Esophagus muscularis mucosa (tissue), 4 donors: ENCODE results near the gene TMEFF2. TPM values are rescaled to one million over a fixed set of nuclear protein-coding genes. Genes with fewer than 3 reads are reported as not detected.

Source experiments
- DNase-seq: peaks from one replicate; pipeline ENCODE4 v3.0.0-alpha.2; 2017; ENCODE audit errors: extremely low spot score
- H3K27ac ChIP-seq, 4 donors: fragments of 200-600 bp; sonication (generic); replicated peaks in 1 of 4; 1 replicate in 3 of 4; 2 replicates in 1 of 4; pipeline ENCODE4 v1.5.1; 2016 to 2019; ENCODE audit warnings: mild to moderate bottlenecking in 1 of 4
- H3K27me3 ChIP-seq, 4 donors: fragments of 200-600 bp; sonication (generic); one replicate each; pipeline versions ENCODE4 v1.5.1 to v1.6.0; 2016 to 2019
- H3K36me3 ChIP-seq, 4 donors: fragments of 200-600 bp; sonication (generic); one replicate each; pipeline ENCODE4 v1.5.1; 2016 to 2019
- H3K4me1 ChIP-seq, 4 donors: fragments of 200-600 bp; sonication (generic); one replicate each; pipeline ENCODE4 v1.5.1; 2016 to 2019
- H3K4me3 ChIP-seq, 4 donors: fragments of 200-600 bp; sonication (generic); 1 replicate in 2 of 4; 2 replicates in 2 of 4; pipeline ENCODE4 v1.5.1; 2016 to 2019; ENCODE audit warnings: mild to moderate bottlenecking in 4 of 4, moderate library complexity in 1 of 4
- H3K9me3 ChIP-seq, 4 donors: fragments of 200-600 bp; sonication (generic); 1 replicate in 3 of 4; 2 replicates in 1 of 4; pipeline ENCODE4 v1.5.1; 2016 to 2019
- EP300 ChIP-seq: sonication (generic); formaldehyde crosslinking; IDR thresholded peaks from one replicate; pipeline ENCODE4 v1.6.1; 2017; ENCODE audit warnings: antibody characterized with exemption
- POLR2A ChIP-seq: fragments of 450-650 bp; IDR thresholded peaks from one replicate; pipeline ENCODE4 v1.6.1; 2017; ENCODE audit warnings: antibody characterized with exemption, moderate library complexity, mild to moderate bottlenecking, low read depth
- POLR2AphosphoS5 ChIP-seq, 2 donors: sonication (generic); formaldehyde crosslinking; IDR thresholded peaks; one replicate each; pipeline ENCODE4 v1.6.1; 2017; ENCODE audit warnings: antibody characterized with exemption in 2 of 2
- WGBS: methylation state at CpG from one replicate; pipeline ENCODE4 v1.1.5; 2018; 5-methylcytosine and 5-hydroxymethylcytosine counted together
- intact Hi-C: fragments of 100-400 bp; cut with DNase I; formaldehyde crosslinking; loops from one replicate; pipeline ENCODE4 v1.15.1; 2023
- total RNA-seq, 4 donors: library from RNA; depleted of rRNA; stranded (reverse); fragments of >200 nt; gene quantifications; one replicate each; pipeline versions ENCODE4 v1.1.0 to v1.2.1, GENCODE V29; 2016
- TF ChIP-seq, protein P1 (sequence below), 3 experiments: fragments of 200-600 bp in 2 of 3; fragments of 450-650 bp in 1 of 3; sonication (generic) in 2 of 3; IDR thresholded peaks; one replicate each; pipeline ENCODE4 v1.5.1; 2017 to 2019; ENCODE audit warnings: antibody characterized with exemption in 3 of 3, mild to moderate bottlenecking in 2 of 3, moderate library complexity in 1 of 3

Gene TMEFF2
- total RNA-seq, 4 donors from 2014 or later: 0.42 to 1.7 (median 0.55) TPM

DNA sequence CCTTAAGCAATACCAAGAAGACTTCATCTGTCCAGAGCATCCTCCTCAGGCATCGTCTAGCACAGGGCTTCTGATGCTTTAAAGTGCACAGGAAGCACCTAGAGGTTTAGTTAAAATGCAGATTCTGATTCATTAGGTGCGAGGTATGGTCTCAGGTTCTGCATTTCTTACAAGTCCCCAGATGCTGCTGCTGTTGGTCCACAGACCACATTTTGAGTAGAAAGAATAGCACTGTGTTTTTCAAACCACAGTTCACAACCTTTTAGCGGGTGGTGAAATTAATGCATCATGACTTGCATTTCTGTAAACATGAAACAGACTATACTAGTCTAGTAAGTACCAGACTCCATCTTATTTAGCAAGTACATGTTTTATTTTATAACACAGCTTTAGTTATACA is 134.6 kb downstream of the TMEFF2 start:
- Histone ChIP-seq H3K27ac (no peak overlapping the region), H3K27me3 (no peaks in the 10 kb centered on the region), H3K36me3 (no peaks in the 10 kb centered on the region), H3K4me3 (no peak overlapping the region), H3K9me3 (no peaks in the 10 kb centered on the region), H3K4me1 (no peaks in the 10 kb centered on the region)
- 81% methylated on average over 3 of the region's 3 CpGs for WGBS
- intact Hi-C loops: no loop called here
- TF ChIP-seq EP300: no peak
- TF ChIP-seq, protein P1, sequence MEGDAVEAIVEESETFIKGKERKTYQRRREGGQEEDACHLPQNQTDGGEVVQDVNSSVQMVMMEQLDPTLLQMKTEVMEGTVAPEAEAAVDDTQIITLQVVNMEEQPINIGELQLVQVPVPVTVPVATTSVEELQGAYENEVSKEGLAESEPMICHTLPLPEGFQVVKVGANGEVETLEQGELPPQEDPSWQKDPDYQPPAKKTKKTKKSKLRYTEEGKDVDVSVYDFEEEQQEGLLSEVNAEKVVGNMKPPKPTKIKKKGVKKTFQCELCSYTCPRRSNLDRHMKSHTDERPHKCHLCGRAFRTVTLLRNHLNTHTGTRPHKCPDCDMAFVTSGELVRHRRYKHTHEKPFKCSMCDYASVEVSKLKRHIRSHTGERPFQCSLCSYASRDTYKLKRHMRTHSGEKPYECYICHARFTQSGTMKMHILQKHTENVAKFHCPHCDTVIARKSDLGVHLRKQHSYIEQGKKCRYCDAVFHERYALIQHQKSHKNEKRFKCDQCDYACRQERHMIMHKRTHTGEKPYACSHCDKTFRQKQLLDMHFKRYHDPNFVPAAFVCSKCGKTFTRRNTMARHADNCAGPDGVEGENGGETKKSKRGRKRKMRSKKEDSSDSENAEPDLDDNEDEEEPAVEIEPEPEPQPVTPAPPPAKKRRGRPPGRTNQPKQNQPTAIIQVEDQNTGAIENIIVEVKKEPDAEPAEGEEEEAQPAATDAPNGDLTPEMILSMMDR (IDR thresholded peaks at IDR 0.05): no peak
- TF ChIP-seq POLR2A: no peak
- TF ChIP-seq POLR2AphosphoS5 (IDR thresholded peaks at IDR 0.05): no peak
- DNase-seq: no peak

DNA sequence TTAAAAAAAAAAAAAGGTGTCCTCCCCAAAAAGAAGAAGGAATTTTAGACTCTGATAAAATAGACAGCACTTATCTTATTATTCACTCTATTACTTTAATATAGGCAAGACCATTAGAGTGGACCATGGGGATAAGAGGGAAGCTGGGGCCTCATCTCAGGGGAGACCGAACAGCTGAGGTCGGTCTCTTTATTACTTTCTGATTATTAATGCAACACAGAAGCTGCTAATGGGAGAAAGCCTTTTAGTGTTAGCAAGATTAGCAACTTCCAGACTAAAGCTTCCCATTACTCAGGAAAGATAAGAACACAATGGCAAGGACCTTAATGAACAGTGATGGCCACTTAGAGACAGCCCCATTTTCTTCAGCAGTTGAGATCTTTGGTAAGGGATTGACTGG is 135.5 kb downstream of the TMEFF2 start:
- Histone ChIP-seq H3K9me3 (no peaks in the 10 kb centered on the region), H3K4me1 (no peaks in the 10 kb centered on the region), H3K36me3 (no peaks in the 10 kb centered on the region), H3K27me3 (no peaks in the 10 kb centered on the region), H3K4me3 (no peak overlapping the region), H3K27ac (no peak overlapping the region)
- intact Hi-C loops: no loop called here
- WGBS: 96% methylated on average over 2 of the region's 2 CpGs
- DNase-seq: no peak
- TF ChIP-seq POLR2A (no peak), POLR2AphosphoS5 (IDR thresholded peaks at IDR 0.05) (no peak), EP300 (no peak)
- TF ChIP-seq, protein P1 (IDR thresholded peaks at IDR 0.05): no peak

DNA sequence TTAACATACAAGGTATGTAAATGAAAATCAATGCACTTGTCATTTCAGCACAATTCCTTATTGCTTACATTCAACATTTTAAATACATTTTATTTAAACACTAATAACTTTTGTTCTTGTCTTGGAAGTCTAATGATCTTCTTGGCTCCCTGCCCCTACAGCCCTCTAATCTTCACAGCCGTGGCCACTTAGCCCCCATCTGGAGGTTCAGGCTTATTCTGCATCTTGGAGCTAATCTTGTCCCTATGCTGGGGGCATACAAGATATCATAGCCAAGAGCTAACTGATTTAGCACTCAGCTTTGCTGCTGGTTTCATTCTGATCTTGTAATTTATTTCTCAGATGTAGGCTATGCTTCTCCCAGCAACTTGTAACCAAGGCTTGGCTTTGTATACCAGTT is 140.8 kb downstream of the TMEFF2 start:
- peaks cover 0 to 5% (median 0%) of the 10 kb centered on the region in 4 donors for H3K4me1 ChIP-seq
- no peaks in the 10 kb centered on the region for H3K9me3 ChIP-seq
- no peaks in the 10 kb centered on the region for H3K36me3 ChIP-seq
- no peak for DNase-seq
- intact Hi-C loops: no loop called here
- no peak overlapping the region for H3K4me3 ChIP-seq
- H3K27ac ChIP-seq: no peak overlapping the region
- no peaks in the 10 kb centered on the region for H3K27me3 ChIP-seq
- TF ChIP-seq POLR2AphosphoS5 (IDR thresholded peaks at IDR 0.05): no peak
- TF ChIP-seq EP300: no peak
- no peak for TF ChIP-seq POLR2A
- TF ChIP-seq, protein P1 (IDR thresholded peaks at IDR 0.05): no peak
- 86% methylated on average over 1 of the region's 1 CpG for WGBS

DNA sequence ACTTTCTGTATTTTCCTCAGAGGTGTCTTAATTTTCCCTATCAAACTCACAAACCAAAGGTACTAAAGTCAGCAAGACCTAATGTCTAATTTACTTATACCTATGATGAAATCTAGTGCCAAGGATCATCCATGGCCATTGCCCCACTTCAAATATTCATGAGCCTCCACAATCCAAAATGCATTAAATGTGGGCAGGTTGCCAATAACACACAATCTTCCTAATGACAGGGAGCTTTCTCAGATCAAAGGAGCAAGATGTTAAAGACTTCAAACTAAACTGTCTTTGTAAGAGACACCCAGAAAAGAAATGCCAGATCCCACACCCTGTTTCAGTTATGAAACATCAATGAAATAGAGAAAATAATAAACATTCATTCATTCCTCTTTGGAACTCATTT is 143.2 kb downstream of the TMEFF2 start:
- Histone ChIP-seq H3K27me3 (no peaks in the 10 kb centered on the region), H3K4me3 (no peak overlapping the region), H3K4me1 (peaks cover 0 to 5% (median 0%) of the 10 kb centered on the region in 4 donors), H3K36me3 (no peaks in the 10 kb centered on the region), H3K9me3 (no peaks in the 10 kb centered on the region), H3K27ac (no peak overlapping the region)
- intact Hi-C loops: no loop called here
- TF ChIP-seq POLR2AphosphoS5 (IDR thresholded peaks at IDR 0.05): no peak
- TF ChIP-seq, protein P1 (IDR thresholded peaks at IDR 0.05): no peak
- no peak for TF ChIP-seq EP300
- TF ChIP-seq POLR2A: no peak
- no peak for DNase-seq

DNA sequence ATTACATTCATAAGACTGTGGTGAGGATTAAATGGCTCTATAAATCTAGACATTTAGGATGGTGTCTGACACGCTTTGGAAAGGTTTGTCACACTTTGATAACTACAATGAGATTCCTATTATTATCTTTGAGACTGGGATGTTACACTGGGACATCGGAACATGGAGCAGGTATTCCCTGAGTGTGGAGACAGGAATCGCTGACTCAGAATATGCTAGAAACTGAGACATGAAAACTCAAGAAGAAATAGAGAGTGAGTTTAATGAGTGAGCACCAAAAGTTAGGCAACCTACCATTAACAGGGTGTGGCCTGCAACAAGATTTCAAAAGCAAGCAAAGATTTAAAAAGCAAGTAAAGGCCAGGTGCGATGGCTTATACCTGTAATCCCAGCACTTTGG is 145.4 kb downstream of the TMEFF2 start:
- 86% methylated on average over 4 of the region's 4 CpGs for WGBS
- Histone ChIP-seq H3K4me1 (peaks cover 0 to 5% (median 0%) of the 10 kb centered on the region in 4 donors), H3K9me3 (no peaks in the 10 kb centered on the region), H3K27me3 (no peaks in the 10 kb centered on the region), H3K4me3 (no peak overlapping the region), H3K27ac (no peak overlapping the region), H3K36me3 (no peaks in the 10 kb centered on the region)
- intact Hi-C loops: no loop called here
- TF ChIP-seq, protein P1 (IDR thresholded peaks at IDR 0.05): no peak
- TF ChIP-seq POLR2A (no peak), POLR2AphosphoS5 (IDR thresholded peaks at IDR 0.05) (no peak), EP300 (no peak)
- DNase-seq: no peak
